GM18505 (cell line): ENCODE data around the gene MSRB3.
"Not testable (repeated sequence)": the region's sequence is repeated elsewhere in the genome, so short reads cannot be mapped to it uniquely, and the experiment has no call there.

ENCODE experiments used
- ATAC-seq: cut with Tn5 transposase; IDR thresholded peaks from one replicate; pipeline ENCODE4 v1.9.1; 2021; ENCODE audit not compliant: unreplicated experiment
- POLR2A ChIP-seq: IDR thresholded peaks from 4 replicates; pipeline ENCODE4 v1.6.1; 2011; ENCODE audit warnings: borderline replicate concordance; ENCODE audit not compliant: insufficient read depth, insufficient read length; ENCODE audit errors: extremely low read depth

Gene MSRB3

GRCh38 chr12:65449400-65449799 is 170.9 kb downstream of the MSRB3 start:
- no peak for ATAC-seq
- no peak for TF ChIP-seq POLR2A

- no peak for TF ChIP-seq POLR2A
- no peak for ATAC-seq
Observed at GRCh38 chr12:65450625-65451024, 172.1 kb downstream of the MSRB3 start.

GRCh38 chr12:65454115-65454787 is 175.8 kb downstream of the MSRB3 start:
- ATAC-seq, result no peak
- no peak for TF ChIP-seq POLR2A

- not testable (repeated sequence) for ATAC-seq
Observed at GRCh38 chr12:65457341-65457740, 178.9 kb downstream of the MSRB3 start.

GRCh38 chr12:65458718-65459117 is 180.2 kb downstream of the MSRB3 start:
- no peak for ATAC-seq
- TF ChIP-seq POLR2A, result no peak

GRCh38 chr12:65459545-65459944 is 181.1 kb downstream of the MSRB3 start:
- TF ChIP-seq POLR2A, result no peak
- ATAC-seq, result no peak

- TF ChIP-seq POLR2A, result no peak
- no peak for ATAC-seq
Observed at GRCh38 chr12:65460063-65460462, 181.6 kb downstream of the MSRB3 start.

GRCh38 chr12:65461017-65461416 is 182.5 kb downstream of the MSRB3 start:
- ATAC-seq, result no peak
- TF ChIP-seq POLR2A, result no peak

GRCh38 chr12:65462484-65462883 is 184.0 kb downstream of the MSRB3 start:
- no peak for ATAC-seq
- TF ChIP-seq POLR2A, result no peak

GRCh38 chr12:65463082-65463481 is 184.6 kb downstream of the MSRB3 start:
- TF ChIP-seq POLR2A, result no peak
- ATAC-seq, result no peak

- TF ChIP-seq POLR2A, result no peak
- ATAC-seq, result no peak
Observed at GRCh38 chr12:65463611-65464010, 185.1 kb downstream of the MSRB3 start.

- no peak for ATAC-seq
- TF ChIP-seq POLR2A, result no peak
Observed at GRCh38 chr12:65464930-65465329, 186.4 kb downstream of the MSRB3 start.

- TF ChIP-seq POLR2A, result no peak
- no peak for ATAC-seq
Observed at GRCh38 chr12:65465766-65466547, 187.5 kb downstream of the MSRB3 start.

- no peak for ATAC-seq
- no peak for TF ChIP-seq POLR2A
Observed at GRCh38 chr12:65466911-65467310, 188.4 kb downstream of the MSRB3 start.
